ENCODE measurements around the gene ZSWIM6. TPM values are rescaled to one million over a fixed set of nuclear protein-coding genes. Genes with fewer than 3 reads are reported as not detected.

ZSWIM6 gene
- total and polyA plus RNA-seq, 2 experiments from 2014 or later: 9.0 to 12.7 TPM

DNA sequence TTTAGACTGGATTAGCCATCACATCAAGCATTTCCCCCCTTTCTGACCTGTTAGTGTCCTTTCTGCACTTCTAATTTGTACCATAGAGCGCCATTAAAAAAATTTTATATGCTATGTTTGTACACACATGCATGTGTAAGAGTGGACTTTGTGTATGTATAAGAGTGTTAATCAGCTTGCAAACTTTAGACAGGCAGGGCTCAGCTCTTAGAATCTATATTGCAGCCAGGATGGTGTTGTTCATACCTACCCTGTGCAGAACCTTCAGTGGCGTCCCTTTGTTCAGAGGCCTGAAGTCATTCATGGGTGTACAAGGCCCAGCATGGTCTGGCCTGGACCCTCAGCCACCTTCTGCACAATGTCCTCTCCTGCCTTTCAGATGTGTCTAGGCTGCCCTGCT is 19.7 kb downstream of the ZSWIM6 start:
- H3K4me2 ChIP-seq: no peak overlapping the region
- no peaks in the 10 kb centered on the region for H3K36me3 ChIP-seq (replicated peaks; ENCODE audit: insufficient read depth, low read depth)
- H2AFZ ChIP-seq: no peak overlapping the region
- H3K79me2 ChIP-seq: peaks cover 98% of the 10 kb centered on the region
- 100% methylated on average over 2 of the region's 2 CpGs for WGBS (ENCODE audit: low lambda C conversion rate, missing lambda C conversion rate)
- DNase-seq (ENCODE audit: low spot score): no peak
- TF ChIP-seq EZH2 (IDR thresholded peaks at IDR 0.05; ENCODE audit: borderline replicate concordance) (no peak), EZH2phosphoT487 (IDR thresholded peaks at IDR 0.05; ENCODE audit: low read depth, severe bottlenecking, unreplicated experiment) (no peak)
- TF ChIP-seq, protein P1, sequence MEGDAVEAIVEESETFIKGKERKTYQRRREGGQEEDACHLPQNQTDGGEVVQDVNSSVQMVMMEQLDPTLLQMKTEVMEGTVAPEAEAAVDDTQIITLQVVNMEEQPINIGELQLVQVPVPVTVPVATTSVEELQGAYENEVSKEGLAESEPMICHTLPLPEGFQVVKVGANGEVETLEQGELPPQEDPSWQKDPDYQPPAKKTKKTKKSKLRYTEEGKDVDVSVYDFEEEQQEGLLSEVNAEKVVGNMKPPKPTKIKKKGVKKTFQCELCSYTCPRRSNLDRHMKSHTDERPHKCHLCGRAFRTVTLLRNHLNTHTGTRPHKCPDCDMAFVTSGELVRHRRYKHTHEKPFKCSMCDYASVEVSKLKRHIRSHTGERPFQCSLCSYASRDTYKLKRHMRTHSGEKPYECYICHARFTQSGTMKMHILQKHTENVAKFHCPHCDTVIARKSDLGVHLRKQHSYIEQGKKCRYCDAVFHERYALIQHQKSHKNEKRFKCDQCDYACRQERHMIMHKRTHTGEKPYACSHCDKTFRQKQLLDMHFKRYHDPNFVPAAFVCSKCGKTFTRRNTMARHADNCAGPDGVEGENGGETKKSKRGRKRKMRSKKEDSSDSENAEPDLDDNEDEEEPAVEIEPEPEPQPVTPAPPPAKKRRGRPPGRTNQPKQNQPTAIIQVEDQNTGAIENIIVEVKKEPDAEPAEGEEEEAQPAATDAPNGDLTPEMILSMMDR (IDR thresholded peaks at IDR 0.05; ENCODE audit: poor library complexity): no peak
- H3K4me3 ChIP-seq: no peak overlapping the region
- H3K9me3 ChIP-seq (ENCODE audit: low read depth): no peaks in the 10 kb centered on the region
- H3K4me1 ChIP-seq (ENCODE audit: insufficient read depth): no peaks in the 10 kb centered on the region
- no peaks in the 10 kb centered on the region for H3K27me3 ChIP-seq
- no peaks in the 10 kb centered on the region for H3K9me2 ChIP-seq (replicated peaks; ENCODE audit: insufficient read depth)
- peaks cover 77% of the 10 kb centered on the region for H4K20me1 ChIP-seq (ENCODE audit: insufficient read depth, poor library complexity, severe bottlenecking)
- H3K27ac ChIP-seq: no peak overlapping the region

DNA sequence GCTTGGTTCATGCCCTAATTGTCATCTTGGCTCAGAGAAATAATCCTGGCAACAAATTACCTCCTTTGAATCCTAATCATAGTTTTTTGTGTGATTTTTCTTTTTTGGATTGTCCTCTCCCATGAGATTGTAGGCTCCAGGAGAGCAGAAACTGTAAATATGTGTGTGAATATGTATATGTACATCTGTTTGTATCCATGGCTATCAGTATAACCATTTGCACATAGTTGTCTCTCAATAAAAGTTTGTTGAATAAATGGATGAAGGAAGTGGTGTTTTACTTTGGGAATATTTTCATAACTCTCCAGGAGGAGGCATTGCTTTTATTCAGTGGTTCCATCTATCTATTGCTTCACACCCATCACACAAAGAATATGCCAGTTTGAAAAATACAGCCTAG is 20.1 kb downstream of the ZSWIM6 start:
- Histone ChIP-seq H3K4me3 (no peak overlapping the region), H3K9me2 (replicated peaks; ENCODE audit: insufficient read depth) (no peaks in the 10 kb centered on the region), H3K4me1 (ENCODE audit: insufficient read depth) (no peaks in the 10 kb centered on the region), H4K20me1 (ENCODE audit: insufficient read depth, poor library complexity, severe bottlenecking) (peaks cover 73% of the 10 kb centered on the region), H3K79me2 (peaks cover 98% of the 10 kb centered on the region), H3K9me3 (ENCODE audit: low read depth) (no peaks in the 10 kb centered on the region), H3K4me2 (no peak overlapping the region), H3K36me3 (replicated peaks; ENCODE audit: insufficient read depth, low read depth) (no peaks in the 10 kb centered on the region), H3K27ac (no peak overlapping the region), H3K27me3 (no peaks in the 10 kb centered on the region), H2AFZ (no peak overlapping the region)
- DNase-seq (ENCODE audit: low spot score): no peak
- TF ChIP-seq EZH2 (IDR thresholded peaks at IDR 0.05; ENCODE audit: borderline replicate concordance): no peak

DNA sequence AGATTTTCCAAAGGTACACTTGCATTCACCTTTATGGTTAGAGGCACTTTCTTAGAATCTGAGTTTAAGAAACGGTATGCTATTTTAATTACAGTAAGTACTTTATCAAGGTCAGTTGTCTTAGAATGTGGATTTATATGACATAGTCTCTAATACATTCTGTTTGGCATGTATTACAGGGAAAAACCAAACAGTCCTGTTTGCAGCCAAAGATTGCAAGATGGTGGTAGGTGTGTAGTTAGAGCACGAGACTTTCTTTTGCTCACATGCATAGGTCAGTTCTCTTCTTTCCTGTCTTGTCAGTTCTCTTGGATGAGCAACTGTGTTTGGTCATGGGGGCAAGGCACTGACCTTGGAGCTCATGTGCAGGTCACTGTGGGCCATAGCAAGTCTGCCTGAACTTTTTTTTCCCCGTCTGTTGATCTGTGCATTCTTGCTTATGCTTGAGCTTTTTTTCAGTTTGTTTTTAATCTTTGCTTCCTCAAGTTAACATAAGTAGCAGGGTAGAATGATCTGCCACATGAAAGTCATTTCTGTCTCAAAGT is 20.6 kb downstream of the ZSWIM6 start:
- Histone ChIP-seq H3K9me2 (replicated peaks; ENCODE audit: insufficient read depth) (no peaks in the 10 kb centered on the region), H3K27me3 (no peaks in the 10 kb centered on the region), H2AFZ (no peak overlapping the region), H3K79me2 (peaks cover 98% of the 10 kb centered on the region), H3K36me3 (replicated peaks; ENCODE audit: insufficient read depth, low read depth) (no peaks in the 10 kb centered on the region), H4K20me1 (ENCODE audit: insufficient read depth, poor library complexity, severe bottlenecking) (peaks cover 70% of the 10 kb centered on the region), H3K4me1 (ENCODE audit: insufficient read depth) (no peaks in the 10 kb centered on the region), H3K9me3 (ENCODE audit: low read depth) (no peaks in the 10 kb centered on the region), H3K4me3 (no peak overlapping the region), H3K4me2 (no peak overlapping the region), H3K27ac (no peak overlapping the region)
- no peak for DNase-seq (ENCODE audit: low spot score)
- 88% methylated on average over 3 of the region's 3 CpGs for WGBS (ENCODE audit: low lambda C conversion rate, missing lambda C conversion rate)
- TF ChIP-seq EZH2 (IDR thresholded peaks at IDR 0.05; ENCODE audit: borderline replicate concordance) (no peak), EZH2phosphoT487 (IDR thresholded peaks at IDR 0.05; ENCODE audit: low read depth, severe bottlenecking, unreplicated experiment) (no peak)
- TF ChIP-seq, protein P1 (IDR thresholded peaks at IDR 0.05; ENCODE audit: poor library complexity): no peak

DNA sequence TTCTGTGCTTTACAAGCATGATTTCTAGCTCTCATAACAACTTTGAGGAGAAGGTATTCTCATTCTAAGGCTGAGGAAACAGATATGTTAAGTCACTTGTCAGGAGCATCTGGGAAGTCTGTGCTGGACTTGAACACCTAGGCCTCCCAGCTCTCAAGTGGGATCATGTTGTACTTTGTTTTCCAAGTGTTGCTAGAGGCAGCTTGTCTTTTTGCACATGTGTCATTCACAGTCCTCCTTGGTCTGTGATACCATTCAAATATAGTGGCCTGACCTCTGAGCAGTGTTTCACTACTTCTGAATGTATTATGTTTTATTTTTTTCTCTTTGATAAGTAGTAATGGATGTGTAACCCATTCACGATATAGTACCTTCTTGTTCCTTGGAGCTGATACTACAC is 21.2 kb downstream of the ZSWIM6 start:
- Histone ChIP-seq H3K27me3 (no peaks in the 10 kb centered on the region), H4K20me1 (ENCODE audit: insufficient read depth, poor library complexity, severe bottlenecking) (peaks cover 70% of the 10 kb centered on the region), H3K9me2 (replicated peaks; ENCODE audit: insufficient read depth) (no peaks in the 10 kb centered on the region), H3K36me3 (replicated peaks; ENCODE audit: insufficient read depth, low read depth) (no peaks in the 10 kb centered on the region), H3K79me2 (peaks cover 98% of the 10 kb centered on the region), H3K27ac (no peak overlapping the region), H3K4me1 (ENCODE audit: insufficient read depth) (no peaks in the 10 kb centered on the region), H3K4me2 (no peak overlapping the region), H3K4me3 (no peak overlapping the region), H2AFZ (no peak overlapping the region), H3K9me3 (ENCODE audit: low read depth) (peaks cover 2% of the 10 kb centered on the region)
- TF ChIP-seq, protein P1 (IDR thresholded peaks at IDR 0.05; ENCODE audit: poor library complexity): no peak
- no peak for TF ChIP-seq EZH2phosphoT487 (IDR thresholded peaks at IDR 0.05; ENCODE audit: low read depth, severe bottlenecking, unreplicated experiment)
- no peak for TF ChIP-seq EZH2 (IDR thresholded peaks at IDR 0.05; ENCODE audit: borderline replicate concordance)
- 86% methylated on average over 1 of the region's 1 CpG for WGBS (ENCODE audit: low lambda C conversion rate, missing lambda C conversion rate)
- DNase-seq (ENCODE audit: low spot score): no peak
